ENCODE results near the gene STOX2.

STOX2 gene

DNA sequence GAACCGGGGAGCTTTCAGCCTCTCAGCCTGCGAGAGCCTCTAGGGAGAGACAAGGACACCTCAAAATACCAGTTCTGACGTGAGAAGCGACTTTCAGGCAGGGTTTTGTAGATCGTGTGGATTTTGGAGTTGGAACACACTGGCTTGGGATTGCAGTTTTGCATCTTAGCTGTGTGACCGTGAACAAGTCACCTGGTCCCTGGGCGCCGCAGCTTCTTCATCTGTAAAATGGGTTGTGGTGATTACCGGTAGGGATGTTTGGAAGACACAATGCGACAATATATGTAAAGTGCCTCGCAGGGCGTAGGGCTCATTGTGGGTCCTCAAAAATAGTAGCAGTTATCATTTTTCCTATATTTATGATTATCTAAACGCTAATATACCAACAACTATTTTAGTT is 43.7 kb upstream of the STOX2 start:
- H3K4me3 ChIP-seq (ENCODE audit: low read depth, low read length): no peak overlapping the region
- no peak for DNase-seq (ENCODE audit: low read depth, low spot score)
- TF ChIP-seq, protein P1, sequence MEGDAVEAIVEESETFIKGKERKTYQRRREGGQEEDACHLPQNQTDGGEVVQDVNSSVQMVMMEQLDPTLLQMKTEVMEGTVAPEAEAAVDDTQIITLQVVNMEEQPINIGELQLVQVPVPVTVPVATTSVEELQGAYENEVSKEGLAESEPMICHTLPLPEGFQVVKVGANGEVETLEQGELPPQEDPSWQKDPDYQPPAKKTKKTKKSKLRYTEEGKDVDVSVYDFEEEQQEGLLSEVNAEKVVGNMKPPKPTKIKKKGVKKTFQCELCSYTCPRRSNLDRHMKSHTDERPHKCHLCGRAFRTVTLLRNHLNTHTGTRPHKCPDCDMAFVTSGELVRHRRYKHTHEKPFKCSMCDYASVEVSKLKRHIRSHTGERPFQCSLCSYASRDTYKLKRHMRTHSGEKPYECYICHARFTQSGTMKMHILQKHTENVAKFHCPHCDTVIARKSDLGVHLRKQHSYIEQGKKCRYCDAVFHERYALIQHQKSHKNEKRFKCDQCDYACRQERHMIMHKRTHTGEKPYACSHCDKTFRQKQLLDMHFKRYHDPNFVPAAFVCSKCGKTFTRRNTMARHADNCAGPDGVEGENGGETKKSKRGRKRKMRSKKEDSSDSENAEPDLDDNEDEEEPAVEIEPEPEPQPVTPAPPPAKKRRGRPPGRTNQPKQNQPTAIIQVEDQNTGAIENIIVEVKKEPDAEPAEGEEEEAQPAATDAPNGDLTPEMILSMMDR (IDR thresholded peaks at IDR 0.05; ENCODE audit: low read depth, low read length): no peak
- in situ Hi-C loops (cut with HindIII; ENCODE audit: low sequenced_read_pairs): no loop called here

DNA sequence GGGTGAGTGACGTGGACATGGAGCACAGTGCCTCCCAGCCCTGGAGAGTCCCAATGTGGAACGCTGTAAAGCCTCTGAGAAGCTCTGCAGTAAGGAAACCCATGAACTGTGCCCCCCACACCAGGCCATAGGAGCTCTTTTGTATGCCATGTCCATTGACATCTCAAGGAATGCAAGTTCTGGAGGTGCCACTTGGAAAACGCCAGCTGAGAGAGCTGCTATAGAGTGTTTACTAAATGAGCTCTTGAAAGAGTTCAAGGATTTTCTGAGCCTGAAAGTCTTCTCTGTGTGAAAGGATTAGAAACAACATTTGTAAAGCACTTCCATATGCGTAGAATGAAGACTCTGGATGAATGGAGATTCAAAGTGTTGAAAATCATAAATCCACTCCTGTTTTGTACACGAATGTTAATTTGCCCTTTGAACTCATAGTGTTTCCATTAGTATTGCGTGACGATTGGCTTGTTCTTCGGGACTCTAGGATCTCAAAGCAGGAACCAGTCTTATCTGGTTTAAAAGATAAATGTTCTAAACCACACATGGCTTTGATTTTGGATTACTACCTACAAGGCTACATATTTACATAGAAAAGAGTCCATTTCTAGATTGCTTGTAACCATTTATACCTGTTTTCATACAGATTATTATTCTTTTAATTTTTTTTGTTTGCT is 41.8 kb upstream of the STOX2 start:
- TF ChIP-seq, protein P1 (IDR thresholded peaks at IDR 0.05; ENCODE audit: low read depth, low read length): no peak
- no peak for DNase-seq (ENCODE audit: low read depth, low spot score)
- in situ Hi-C loops (cut with HindIII; ENCODE audit: low sequenced_read_pairs): no loop called here
- no peak overlapping the region for H3K4me3 ChIP-seq (ENCODE audit: low read depth, low read length)

GRCh38 chr4:183867247-183867646 is 37.9 kb upstream of the STOX2 start:
- no peak overlapping the region for H3K4me3 ChIP-seq (ENCODE audit: low read depth, low read length)
- in situ Hi-C loops (cut with HindIII; ENCODE audit: low sequenced_read_pairs): no loop called here
- TF ChIP-seq, protein P1 (IDR thresholded peaks at IDR 0.05; ENCODE audit: low read depth, low read length): no peak
- no peak for DNase-seq (ENCODE audit: low read depth, low spot score)

- no peak overlapping the region for H3K4me3 ChIP-seq (ENCODE audit: low read depth, low read length)
- in situ Hi-C loops (cut with HindIII; ENCODE audit: low sequenced_read_pairs): no loop called here
- TF ChIP-seq, protein P1 (IDR thresholded peaks at IDR 0.05; ENCODE audit: low read depth, low read length): no peak
- no peak for DNase-seq (ENCODE audit: low read depth, low spot score)
Observed at GRCh38 chr4:183870997-183871396, 34.1 kb upstream of the STOX2 start.

DNA sequence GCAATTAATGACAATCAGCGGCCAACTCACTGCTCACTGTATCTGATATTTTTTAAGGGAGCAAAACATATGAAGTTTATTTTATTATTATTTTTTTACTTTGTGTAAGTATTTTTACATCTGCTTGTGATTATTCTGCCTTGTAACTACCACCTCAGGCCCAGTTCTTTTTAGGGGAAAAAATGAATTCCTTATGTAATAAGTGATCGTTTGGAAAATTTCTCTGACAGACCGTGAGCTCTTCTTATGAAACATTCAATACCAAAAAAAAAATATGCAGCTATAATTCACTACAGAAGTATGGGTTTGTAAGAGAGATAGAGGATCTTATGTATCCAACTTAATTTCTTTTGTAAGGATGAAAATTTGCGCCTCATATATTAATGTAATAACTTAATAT is 33.5 kb upstream of the STOX2 start:
- no peak overlapping the region for H3K4me3 ChIP-seq (ENCODE audit: low read depth, low read length)
- TF ChIP-seq, protein P1 (IDR thresholded peaks at IDR 0.05; ENCODE audit: low read depth, low read length): no peak
- in situ Hi-C loops (cut with HindIII; ENCODE audit: low sequenced_read_pairs): no loop called here
- no peak for DNase-seq (ENCODE audit: low read depth, low spot score)

DNA sequence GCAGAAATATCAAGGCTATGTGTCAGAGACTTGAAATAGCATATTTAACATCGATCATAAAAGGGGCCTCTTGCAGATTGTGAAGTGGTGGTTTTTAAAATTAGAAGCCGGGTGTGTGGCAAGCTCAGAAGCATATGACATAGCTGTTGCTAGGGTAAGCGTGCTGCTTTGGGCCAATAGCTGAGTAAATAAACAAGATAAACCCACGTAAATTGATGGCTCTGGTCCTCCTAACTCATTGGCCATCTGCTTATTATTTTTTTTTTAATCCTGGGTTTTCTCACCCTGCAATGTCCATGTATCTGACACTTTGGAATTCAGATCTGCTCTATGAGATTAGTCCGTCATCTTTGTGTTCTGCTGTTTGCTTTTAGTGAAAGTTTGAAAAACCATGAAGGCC is 32.6 kb upstream of the STOX2 start:
- DNase-seq (ENCODE audit: low read depth, low spot score): no peak
- no peak overlapping the region for H3K4me3 ChIP-seq (ENCODE audit: low read depth, low read length)
- in situ Hi-C loops (cut with HindIII; ENCODE audit: low sequenced_read_pairs): no loop called here
- TF ChIP-seq, protein P1 (IDR thresholded peaks at IDR 0.05; ENCODE audit: low read depth, low read length): no peak

All from astrocyte of the spinal cord (primary cell).